GM04504 (cell line): Measurements from ENCODE around the gene PRKRIP1.
"Not testable (repeated sequence)": the region's sequence is repeated elsewhere in the genome, so short reads cannot be mapped to it uniquely, and the experiment has no call there.

Experiments
- DNase-seq: peaks from one replicate; pipeline ENCODE4 v3.0.0-alpha.2; 2012; ENCODE audit warnings: low read depth

The PRKRIP1 gene

GRCh38 chr7:102395873-102396709 lies at the start of gene PRKRIP1:
PRKRIP1 (plus strand) TSS chr7:102396363; CDS start chr7:102396412, 49 bp downstream.
- peak; percentile 81 for DNase-seq

GRCh38 chr7:102346983-102347382 lies 49.2 kb upstream of the PRKRIP1 start:
- DNase-seq = not testable (repeated sequence)

GRCh38 chr7:102356344-102356743 lies 39.8 kb upstream of the PRKRIP1 start, which contains the start of gene SPDYE6:
SPDYE6 (minus strand) TSS chr7:102356444; CDS start chr7:102356023, 421 bp downstream.
- not testable (repeated sequence) for DNase-seq

GRCh38 chr7:102363549-102364393 lies 32.4 kb upstream of the PRKRIP1 start:
- peak; percentile 97 for DNase-seq

- not testable (repeated sequence) for DNase-seq
These were observed 31.7 kb upstream of the PRKRIP1 start for GRCh38 chr7:102364394-102364886.

- not testable (repeated sequence) for DNase-seq
These were observed 30.8 kb upstream of the PRKRIP1 start for GRCh38 chr7:102365390-102365789.

GRCh38 chr7:102370038-102370437 lies 26.1 kb upstream of the PRKRIP1 start:
- not testable (repeated sequence) for DNase-seq

GRCh38 chr7:102372796-102373195 lies 23.4 kb upstream of the PRKRIP1 start:
- DNase-seq = not testable (repeated sequence)

- no peak for DNase-seq
These were observed 19.1 kb upstream of the PRKRIP1 start for GRCh38 chr7:102376964-102377466.

- not testable (repeated sequence) for DNase-seq
These were observed 15.3 kb upstream of the PRKRIP1 start for GRCh38 chr7:102380837-102381236.

- DNase-seq = not testable (repeated sequence)
These were observed 14.3 kb upstream of the PRKRIP1 start for GRCh38 chr7:102381696-102382425.

- no peak for DNase-seq
These were observed 9.1 kb upstream of the PRKRIP1 start for GRCh38 chr7:102387064-102387463.

- DNase-seq = no peak
These were observed 6.4 kb upstream of the PRKRIP1 start for GRCh38 chr7:102389810-102390209.

GRCh38 chr7:102390697-102391484 lies 5.3 kb upstream of the PRKRIP1 start:
- peak; percentile 41 for DNase-seq

GRCh38 chr7:102392330-102392729 lies 3.8 kb upstream of the PRKRIP1 start:
- no peak for DNase-seq

- no peak for DNase-seq
These were observed 2.7 kb upstream of the PRKRIP1 start for GRCh38 chr7:102393467-102393866.

- DNase-seq = no peak
These were observed 631 bp upstream of the PRKRIP1 start for GRCh38 chr7:102395592-102395872.

GRCh38 chr7:102396710-102397019 lies 502 bp downstream of the PRKRIP1 start:
- DNase-seq = no peak

- no peak for DNase-seq
These were observed 2.4 kb downstream of the PRKRIP1 start for GRCh38 chr7:102398543-102398942.

GRCh38 chr7:102400360-102400759 lies 4.2 kb downstream of the PRKRIP1 start:
- no peak for DNase-seq

- no peak for DNase-seq
These were observed 7.4 kb downstream of the PRKRIP1 start for GRCh38 chr7:102403563-102403962.
